Neuronal stem cell (in vitro differentiated cells): ENCODE results near the gene FFAR4.

ENCODE experiments used
- DNase-seq: peaks from one replicate; pipeline ENCODE4 v3.0.0-alpha.2; 2013; ENCODE audit warnings: low spot score
- H2AFZ ChIP-seq: one replicate; pipeline ENCODE4 v1.6.1; 2013; ENCODE audit warnings: mild to moderate bottlenecking, low read length, inconsistent platforms
- H2AK5ac ChIP-seq: 2 replicates; pipeline ENCODE4 v1.6.1; 2013; ENCODE audit warnings: low read depth, mild to moderate bottlenecking, inconsistent platforms, low read length, moderate library complexity, mixed read lengths
- H2BK120ac ChIP-seq: 2 replicates; pipeline ENCODE4 v1.6.1; 2013; ENCODE audit warnings: low read depth, mild to moderate bottlenecking, inconsistent platforms, low read length, moderate library complexity, mixed read lengths
- H2BK12ac ChIP-seq: one replicate; pipeline ENCODE4 v1.6.1; 2013; ENCODE audit warnings: low read length, inconsistent platforms
- H2BK15ac ChIP-seq: 2 replicates; pipeline ENCODE4 v1.6.1; 2013; ENCODE audit warnings: mild to moderate bottlenecking, low read length, inconsistent platforms, mixed read lengths
- H2BK5ac ChIP-seq: one replicate; pipeline ENCODE4 v1.6.1; 2013; ENCODE audit warnings: inconsistent platforms, mild to moderate bottlenecking, low read length, moderate library complexity
- H3K14ac ChIP-seq: one replicate; pipeline ENCODE4 v1.6.1; 2013; ENCODE audit warnings: low read length, inconsistent platforms
- H3K18ac ChIP-seq: 2 replicates; pipeline ENCODE4 v1.6.1; 2013; ENCODE audit warnings: low read length, inconsistent platforms
- H3K23ac ChIP-seq: 2 replicates; pipeline ENCODE4 v1.6.1; 2013; ENCODE audit warnings: low read depth, mild to moderate bottlenecking, mixed read lengths, low read length, inconsistent platforms; ENCODE audit not compliant: poor library complexity
- H3K27ac ChIP-seq: replicated peaks from 3 replicates; pipeline ENCODE4 v1.5.1; 2013; ENCODE audit warnings: low read length, inconsistent platforms
- H3K27me3 ChIP-seq, 3 experiments: 2 replicates each; pipeline ENCODE4 v1.6.1; 2013; ENCODE audit warnings: low read length in 3 of 3, mild to moderate bottlenecking in 2 of 3, inconsistent platforms in 1 of 3, low read depth in 1 of 3, mixed read lengths in 1 of 3, moderate library complexity in 1 of 3; ENCODE audit not compliant: control insufficient read depth in 3 of 3, insufficient read depth in 3 of 3
- H3K36me3 ChIP-seq, 2 donors: replicated peaks in 1 of 2; 2 replicates each; pipeline ENCODE4 v1.6.1; 2013; ENCODE audit warnings: low read length in 2 of 2; ENCODE audit not compliant: control insufficient read depth in 2 of 2, insufficient read depth in 2 of 2
- H3K4ac ChIP-seq: 2 replicates; pipeline ENCODE4 v1.6.1; 2013; ENCODE audit warnings: inconsistent platforms, mild to moderate bottlenecking, low read length, moderate library complexity
- H3K4me1 ChIP-seq, 2 donors: 1 replicate in 1 of 2; 2 replicates in 1 of 2; pipeline ENCODE4 v1.6.1; 2013; ENCODE audit warnings: low read length in 2 of 2, low read depth in 1 of 2; ENCODE audit not compliant: control insufficient read depth in 2 of 2, insufficient read depth in 1 of 2
- H3K4me2 ChIP-seq: one replicate; pipeline ENCODE4 v1.6.1; 2013; ENCODE audit warnings: mild to moderate bottlenecking, low read length, inconsistent platforms; ENCODE audit not compliant: insufficient read depth, poor library complexity, severe bottlenecking
- H3K4me3 ChIP-seq, 2 donors: 2 replicates each; pipeline ENCODE4 v1.5.1; 2013; ENCODE audit warnings: low read length in 2 of 2, mild to moderate bottlenecking in 2 of 2, inconsistent platforms in 1 of 2, moderate library complexity in 1 of 2
- H3K79me1 ChIP-seq: one replicate; pipeline ENCODE4 v1.6.1; 2013; ENCODE audit warnings: low read depth, mild to moderate bottlenecking, inconsistent platforms, low read length, moderate library complexity
- H3K9ac ChIP-seq: one replicate; pipeline ENCODE4 v1.6.1; 2013; ENCODE audit warnings: mild to moderate bottlenecking, low read depth, low read length, inconsistent platforms; ENCODE audit not compliant: poor library complexity
- H3K9me3 ChIP-seq, 2 donors: replicated peaks in 1 of 2; 2 replicates each; pipeline versions ENCODE3 to v1.6.1; 2013; ENCODE audit warnings: low read length in 2 of 2, mild to moderate bottlenecking in 2 of 2, inconsistent platforms in 1 of 2, low read depth in 1 of 2, mixed read lengths in 1 of 2, moderate library complexity in 1 of 2; ENCODE audit not compliant: control insufficient read depth in 2 of 2, insufficient read depth in 1 of 2
- H4K8ac ChIP-seq: one replicate; pipeline ENCODE4 v1.6.1; 2013; ENCODE audit warnings: low read depth, mild to moderate bottlenecking, inconsistent platforms, low read length, moderate library complexity
- H4K91ac ChIP-seq: one replicate; pipeline ENCODE4 v1.6.1; 2013; ENCODE audit warnings: low read length, low read depth, mild to moderate bottlenecking, inconsistent platforms; ENCODE audit not compliant: poor library complexity
- WGBS, 2 donors: extraction: QIAGEN DNeasy Blood & Tissue Kit; methylation state at CpG; one replicate each; pipeline ENCODE4 v1.1.7; 2013; ENCODE audit warnings: missing lambda C conversion rate in 2 of 2, mixed read lengths in 1 of 2; ENCODE audit not compliant: insufficient read length in 2 of 2, insufficient replicate concordance in 1 of 2; ENCODE audit errors: extremely low coverage in 2 of 2; 5-methylcytosine and 5-hydroxymethylcytosine counted together

Gene FFAR4

DNA sequence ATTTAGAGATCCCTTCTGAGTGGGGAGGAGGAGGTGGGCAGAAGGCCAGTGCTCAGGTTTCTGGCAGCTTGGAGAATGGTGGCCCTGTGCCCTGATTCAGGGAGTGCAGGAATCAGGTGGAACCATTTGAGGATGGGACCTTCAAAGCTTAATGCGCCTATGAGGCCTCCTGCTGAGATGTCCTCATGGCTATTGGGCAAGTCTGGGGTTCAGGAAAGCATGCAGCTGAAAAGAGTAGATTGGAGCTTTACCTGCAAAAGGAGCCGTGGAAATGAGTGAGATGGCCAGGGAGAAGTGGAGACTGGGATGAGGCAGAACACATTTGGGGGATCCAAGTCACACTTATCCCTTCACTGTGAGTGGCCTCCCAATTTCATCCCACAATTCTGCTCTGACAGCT is 6.1 kb downstream of the FFAR4 start:
- no peak overlapping the region for H3K18ac ChIP-seq
- H2AK5ac ChIP-seq = no peak overlapping the region
- H2AFZ ChIP-seq = no peak overlapping the region
- H3K9ac ChIP-seq = no peak overlapping the region
- H3K79me1 ChIP-seq = no peaks in the 10 kb centered on the region
- no peak overlapping the region for H3K4ac ChIP-seq
- no peak overlapping the region for H3K4me3 ChIP-seq
- no peak overlapping the region for H3K14ac ChIP-seq
- no peaks in the 10 kb centered on the region for H3K36me3 ChIP-seq
- H3K23ac ChIP-seq = no peak overlapping the region
- H4K91ac ChIP-seq = no peak overlapping the region
- no peak overlapping the region for H2BK15ac ChIP-seq
- DNase-seq = no peak
- no CpG with 5 or more reads among the region's 2 CpGs for whole genome bisulfite sequencing, 2 donors
- H3K27me3 ChIP-seq = peaks cover 9 to 88% (median 20%) of the 10 kb centered on the region in 3 experiments
- H3K27ac ChIP-seq = no peak overlapping the region
- no peaks in the 10 kb centered on the region for H3K9me3 ChIP-seq
- no peak overlapping the region for H4K8ac ChIP-seq
- H3K4me1 ChIP-seq = peaks cover 0 to 3% of the 10 kb centered on the region in 2 donors
- H2BK120ac ChIP-seq = no peak overlapping the region
- no peak overlapping the region for H2BK5ac ChIP-seq
- no peak overlapping the region for H2BK12ac ChIP-seq
- H3K4me2 ChIP-seq = no peak overlapping the region

DNA sequence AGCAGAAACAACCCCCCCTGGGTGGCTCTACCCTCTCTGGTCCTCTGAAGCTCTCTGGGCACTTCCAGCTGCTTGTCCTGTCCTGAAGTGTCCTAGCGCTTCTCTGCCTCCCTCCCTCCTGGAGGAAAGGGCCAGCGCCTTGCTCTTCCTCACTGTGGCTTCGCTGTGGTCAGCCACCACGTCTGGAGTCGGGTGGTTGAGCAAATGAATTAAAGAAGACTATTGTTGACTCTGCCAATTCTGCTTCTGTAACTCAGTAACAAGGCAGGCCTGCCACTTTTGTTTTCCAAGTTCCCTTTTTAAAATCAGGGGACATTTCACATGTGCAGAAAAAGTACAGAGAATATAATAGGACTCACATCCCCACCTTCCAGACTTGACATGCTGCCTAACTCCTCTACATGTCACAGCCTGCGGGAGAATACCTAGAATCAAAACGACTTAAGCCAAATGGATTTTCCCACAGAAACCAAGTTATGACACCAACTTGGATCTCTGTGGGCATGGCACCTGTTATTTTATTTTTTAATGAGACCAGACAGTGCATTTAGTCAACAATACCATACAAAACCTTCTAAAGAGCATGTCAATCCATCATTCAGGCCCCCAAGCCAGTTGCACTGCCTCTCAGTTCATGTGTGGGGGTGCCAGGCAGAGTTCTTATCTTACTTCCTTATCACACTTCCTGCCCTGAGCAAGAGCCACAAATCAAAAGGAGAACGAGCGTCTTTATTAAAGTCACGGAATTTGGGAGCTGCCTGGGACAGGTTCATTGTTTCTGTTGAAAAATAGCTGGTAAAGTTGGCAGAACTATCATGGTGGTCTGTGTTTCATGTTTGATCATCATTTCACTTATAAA is 6.8 kb downstream of the FFAR4 start:
- Histone ChIP-seq H3K9ac (no peak overlapping the region), H2BK15ac (no peak overlapping the region), H3K18ac (no peak overlapping the region), H4K91ac (no peak overlapping the region), H2BK5ac (no peak overlapping the region), H2BK120ac (no peak overlapping the region), H3K23ac (no peak overlapping the region), H3K14ac (no peak overlapping the region), H3K27ac (no peak overlapping the region), H3K9me3 (no peaks in the 10 kb centered on the region), H3K4me3 (no peak overlapping the region), H2AFZ (no peak overlapping the region), H3K79me1 (no peaks in the 10 kb centered on the region), H3K4me2 (no peak overlapping the region), H2BK12ac (no peak overlapping the region), H3K4me1 (peaks cover 0 to under 1% of the 10 kb centered on the region in 2 donors), H2AK5ac (no peak overlapping the region), H4K8ac (no peak overlapping the region), H3K36me3 (no peaks in the 10 kb centered on the region), H3K4ac (no peak overlapping the region), H3K27me3 (peaks cover 3 to 82% (median 14%) of the 10 kb centered on the region in 3 experiments)
- no peak for DNase-seq
- no CpG with 5 or more reads among the region's 10 CpGs for whole genome bisulfite sequencing, 2 donors

DNA sequence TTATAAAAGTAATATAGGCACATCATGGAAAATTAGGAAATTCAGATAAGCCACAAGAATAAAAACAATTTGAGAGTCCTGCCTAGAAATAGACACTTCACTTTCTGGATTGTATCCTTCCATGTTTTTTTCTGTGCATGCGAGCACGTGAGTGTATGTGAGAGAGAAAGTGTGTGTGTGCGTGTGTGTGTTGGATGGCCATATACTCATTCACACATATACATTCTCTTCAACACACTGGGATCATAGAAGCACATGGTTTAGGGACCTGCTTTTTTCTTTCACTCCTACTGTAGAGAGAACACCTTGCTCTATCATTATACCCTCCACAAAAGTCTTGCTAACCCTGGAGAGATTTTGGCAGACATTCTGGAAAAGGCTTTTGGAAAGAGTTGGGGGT is 7.5 kb downstream of the FFAR4 start:
- Histone ChIP-seq H3K27ac (no peak overlapping the region), H2BK15ac (no peak overlapping the region), H2BK12ac (no peak overlapping the region), H3K4me1 (no peaks in the 10 kb centered on the region), H3K36me3 (no peaks in the 10 kb centered on the region), H3K9me3 (no peaks in the 10 kb centered on the region), H2AK5ac (no peak overlapping the region), H4K8ac (no peak overlapping the region), H3K9ac (no peak overlapping the region), H3K4ac (no peak overlapping the region), H3K18ac (no peak overlapping the region), H3K4me3 (no peak overlapping the region), H2AFZ (no peak overlapping the region), H3K79me1 (no peaks in the 10 kb centered on the region), H3K27me3 (peaks cover 0 to 75% (median 7%) of the 10 kb centered on the region in 3 experiments), H4K91ac (no peak overlapping the region), H2BK120ac (no peak overlapping the region), H2BK5ac (no peak overlapping the region), H3K4me2 (no peak overlapping the region), H3K23ac (no peak overlapping the region), H3K14ac (no peak overlapping the region)
- WGBS, 2 donors = no CpG with 5 or more reads among the region's 3 CpGs
- DNase-seq = no peak

DNA sequence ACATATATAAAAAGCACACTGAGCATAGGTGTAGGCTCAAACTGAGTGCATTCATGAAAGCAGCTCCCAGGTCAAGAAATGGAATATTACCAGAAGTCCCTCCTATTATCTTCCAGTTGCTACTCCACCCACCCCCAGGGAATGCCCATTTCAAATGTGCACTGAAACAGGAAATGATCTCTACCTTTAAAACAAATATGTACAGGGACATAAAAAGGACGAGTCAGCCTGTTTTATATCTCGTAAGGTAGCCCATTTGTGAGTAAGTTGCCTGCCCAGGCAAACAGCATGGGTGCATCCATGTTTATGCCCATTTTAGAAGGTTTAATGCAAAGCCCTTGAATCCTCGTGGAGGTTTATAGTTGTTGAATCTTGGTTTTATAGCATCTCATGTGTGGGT is 10.4 kb downstream of the FFAR4 start:
- no peak overlapping the region for H4K91ac ChIP-seq
- no peaks in the 10 kb centered on the region for H3K36me3 ChIP-seq
- no peak overlapping the region for H4K8ac ChIP-seq
- peaks cover 8% of the 10 kb centered on the region in 2 donors for H3K4me1 ChIP-seq
- H2AFZ ChIP-seq = no peak overlapping the region
- no CpG with 5 or more reads among the region's 3 CpGs for WGBS, 2 donors
- peaks cover 1 to 3% of the 10 kb centered on the region in 2 donors for H3K9me3 ChIP-seq
- H3K27me3 ChIP-seq = peaks cover 0 to 48% (median 0%) of the 10 kb centered on the region in 3 experiments
- no peak overlapping the region for H2BK15ac ChIP-seq
- no peak overlapping the region for H3K4me2 ChIP-seq
- H3K23ac ChIP-seq = no peak overlapping the region
- H3K18ac ChIP-seq = no peak overlapping the region
- no peak overlapping the region for H3K27ac ChIP-seq
- no peak overlapping the region for H3K9ac ChIP-seq
- H2BK120ac ChIP-seq = no peak overlapping the region
- DNase-seq = no peak
- H3K4ac ChIP-seq = no peak overlapping the region
- no peak overlapping the region for H2BK5ac ChIP-seq
- no peak overlapping the region for H3K14ac ChIP-seq
- no peak overlapping the region for H3K4me3 ChIP-seq
- no peak overlapping the region for H2AK5ac ChIP-seq
- H2BK12ac ChIP-seq = no peak overlapping the region
- no peaks in the 10 kb centered on the region for H3K79me1 ChIP-seq
